GM12875 (cell line): ENCODE data around the gene MTIF3.

Experiments
- H3K4me3 ChIP-seq: one replicate; pipeline ENCODE4 v1.5.1; 2011; ENCODE audit warnings: low read depth, low read length, control low read depth
- TF ChIP-seq, protein P1 (sequence below): IDR thresholded peaks from 2 replicates; pipeline ENCODE4 v1.5.1; 2011; ENCODE audit warnings: low read depth, mild to moderate bottlenecking, control low read depth, inconsistent platforms, low read length, moderate library complexity, borderline replicate concordance; ENCODE audit not compliant: insufficient read depth

The MTIF3 gene

DNA sequence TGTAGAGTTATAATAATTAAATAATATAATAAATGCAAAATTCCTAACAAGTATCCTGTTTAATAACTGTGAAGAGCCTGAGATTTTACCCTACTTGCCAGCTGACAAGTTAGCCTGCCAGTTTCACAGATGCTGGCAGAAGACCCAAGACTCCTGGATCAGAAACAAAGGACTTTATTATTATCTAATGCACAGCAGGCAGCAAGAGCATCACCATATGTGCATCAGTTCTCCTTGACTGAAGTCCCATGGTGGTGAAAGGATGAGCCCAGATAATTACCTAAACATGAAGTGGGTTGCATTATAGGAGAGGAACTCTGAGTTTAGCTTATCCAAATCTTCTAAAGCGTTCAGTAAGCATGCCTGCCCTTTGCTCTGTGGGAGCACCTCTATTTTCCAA is 39.1 kb upstream of the MTIF3 start:
- H3K4me3 ChIP-seq: no peak overlapping the region

DNA sequence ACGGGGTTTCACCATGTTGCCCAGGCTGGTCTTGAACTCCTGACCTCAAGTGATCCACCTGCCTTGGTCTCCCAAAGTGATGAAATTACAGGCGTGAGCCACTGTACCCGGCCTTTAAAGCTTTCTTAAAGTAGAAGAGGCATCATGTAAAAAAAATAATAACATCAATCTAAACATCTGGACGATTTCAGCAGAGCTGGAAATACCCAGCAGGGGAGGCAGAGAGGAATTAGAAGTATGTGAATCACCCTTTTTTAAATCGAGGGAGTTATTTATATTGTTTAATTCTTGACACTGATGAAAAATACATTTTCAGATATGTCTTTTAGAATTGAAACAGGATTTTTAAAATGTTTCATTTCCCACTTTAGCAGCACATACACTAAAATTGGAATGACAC is 37.4 kb upstream of the MTIF3 start:
- TF ChIP-seq, protein P1, sequence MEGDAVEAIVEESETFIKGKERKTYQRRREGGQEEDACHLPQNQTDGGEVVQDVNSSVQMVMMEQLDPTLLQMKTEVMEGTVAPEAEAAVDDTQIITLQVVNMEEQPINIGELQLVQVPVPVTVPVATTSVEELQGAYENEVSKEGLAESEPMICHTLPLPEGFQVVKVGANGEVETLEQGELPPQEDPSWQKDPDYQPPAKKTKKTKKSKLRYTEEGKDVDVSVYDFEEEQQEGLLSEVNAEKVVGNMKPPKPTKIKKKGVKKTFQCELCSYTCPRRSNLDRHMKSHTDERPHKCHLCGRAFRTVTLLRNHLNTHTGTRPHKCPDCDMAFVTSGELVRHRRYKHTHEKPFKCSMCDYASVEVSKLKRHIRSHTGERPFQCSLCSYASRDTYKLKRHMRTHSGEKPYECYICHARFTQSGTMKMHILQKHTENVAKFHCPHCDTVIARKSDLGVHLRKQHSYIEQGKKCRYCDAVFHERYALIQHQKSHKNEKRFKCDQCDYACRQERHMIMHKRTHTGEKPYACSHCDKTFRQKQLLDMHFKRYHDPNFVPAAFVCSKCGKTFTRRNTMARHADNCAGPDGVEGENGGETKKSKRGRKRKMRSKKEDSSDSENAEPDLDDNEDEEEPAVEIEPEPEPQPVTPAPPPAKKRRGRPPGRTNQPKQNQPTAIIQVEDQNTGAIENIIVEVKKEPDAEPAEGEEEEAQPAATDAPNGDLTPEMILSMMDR: no peak
- H3K4me3 ChIP-seq: no peak overlapping the region

More for the DNA sequence above, 39.1 kb upstream of the MTIF3 start:
- TF ChIP-seq, protein P1: no peak

DNA sequence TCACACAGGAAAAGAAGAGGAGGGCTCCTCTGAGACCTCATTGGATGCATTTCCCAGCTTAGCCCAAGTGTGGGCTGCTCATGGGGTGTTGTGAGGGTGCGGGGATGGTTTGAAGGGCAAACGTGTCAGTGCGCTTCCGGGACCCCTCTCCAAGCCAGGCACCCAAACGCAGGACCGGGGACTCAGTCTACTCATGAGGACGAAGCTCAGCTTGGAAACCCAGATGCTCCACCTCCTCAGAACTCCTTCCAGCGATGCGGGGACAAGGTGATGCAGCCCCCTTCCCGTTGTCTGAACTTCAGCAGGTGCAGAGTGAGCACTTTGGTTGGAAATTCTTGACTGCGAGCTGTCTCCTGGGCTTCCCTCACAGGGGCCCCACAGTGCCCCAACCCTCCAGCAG is 33.1 kb upstream of the MTIF3 start:
- TF ChIP-seq, protein P1: no peak
- no peak overlapping the region for H3K4me3 ChIP-seq

DNA sequence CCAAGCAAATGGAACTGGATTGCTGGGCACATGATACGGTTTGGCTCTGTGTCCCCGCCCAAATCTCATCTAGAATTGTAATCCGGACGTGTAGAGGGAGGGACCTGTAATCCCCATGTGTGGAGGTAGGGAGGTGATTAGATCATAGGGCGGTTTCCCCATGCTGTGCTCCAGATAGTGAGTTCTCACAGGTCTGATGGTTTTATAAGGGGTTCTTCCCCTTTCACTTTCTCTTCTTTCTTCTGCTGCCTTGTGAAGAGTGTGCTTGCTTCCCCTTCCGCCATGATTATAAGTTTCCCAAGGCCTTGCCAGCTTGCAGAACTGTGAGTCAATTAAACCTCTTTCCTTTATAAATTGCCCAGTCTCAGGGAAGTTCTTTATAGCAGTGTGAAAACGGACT is 32.6 kb upstream of the MTIF3 start:
- H3K4me3 ChIP-seq: no peak overlapping the region
- TF ChIP-seq, protein P1: no peak

DNA sequence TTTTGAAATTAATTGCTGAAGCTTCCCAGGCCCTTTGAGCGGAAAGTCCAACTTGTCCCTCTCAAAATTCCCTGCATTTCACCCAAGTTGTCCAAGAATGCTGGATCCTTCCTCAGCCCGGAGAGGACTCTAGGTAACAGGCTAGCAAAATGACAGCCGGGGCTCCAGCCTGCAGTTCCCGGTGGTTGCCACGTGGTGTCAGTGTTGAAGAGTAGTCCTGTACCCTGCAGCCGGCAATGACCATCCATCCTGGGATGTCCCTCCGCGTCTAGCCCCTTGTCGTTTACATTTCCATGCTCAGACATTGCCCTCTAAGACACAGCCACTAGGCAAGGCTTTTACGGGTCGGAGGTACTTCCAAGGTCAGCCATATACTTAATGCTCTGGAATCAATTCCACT is 31.4 kb upstream of the MTIF3 start:
- TF ChIP-seq, protein P1: peak; percentile 49; the same call in 1 of the 2 replicates
- H3K4me3 ChIP-seq: no peak overlapping the region

DNA sequence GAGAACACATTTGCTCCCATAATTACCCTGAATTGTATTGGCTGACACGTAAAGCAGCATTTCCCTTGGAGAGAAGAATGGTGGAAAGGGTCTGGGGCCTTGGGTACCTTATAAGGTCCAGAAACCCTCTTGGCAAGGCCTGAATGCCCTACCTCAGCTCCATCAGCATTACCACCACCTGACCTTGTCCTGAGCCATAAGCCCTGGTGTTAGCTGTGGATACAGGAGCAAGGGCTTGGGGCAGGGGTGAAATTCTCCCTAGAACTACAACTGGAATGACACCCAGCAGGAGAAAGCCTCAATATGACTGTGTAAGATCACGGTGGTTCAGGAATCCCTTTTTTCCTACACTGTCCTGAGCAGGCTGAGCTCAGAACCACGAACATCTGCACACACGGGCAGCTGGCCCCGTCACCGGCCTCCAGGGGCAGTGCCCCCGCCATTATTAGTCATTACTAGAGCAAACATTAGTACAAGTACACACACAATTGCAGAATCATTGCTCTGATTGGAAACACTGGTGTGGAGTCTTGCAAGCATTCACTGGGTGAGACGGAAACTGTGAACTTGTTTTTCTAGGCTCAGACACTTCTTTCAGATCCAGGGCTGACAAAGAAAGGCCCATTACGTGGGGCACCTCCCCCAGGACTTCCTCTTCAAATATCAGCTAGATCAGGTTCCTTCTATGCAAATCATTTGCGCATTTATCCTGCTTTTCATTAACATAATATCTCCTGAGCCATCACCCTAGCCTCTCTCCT is 26.8 kb upstream of the MTIF3 start:
- TF ChIP-seq, protein P1: 0 out of 2 replicates have a peak, but pooled peaks have one; percentile 6
- H3K4me3 ChIP-seq: no peak overlapping the region

DNA sequence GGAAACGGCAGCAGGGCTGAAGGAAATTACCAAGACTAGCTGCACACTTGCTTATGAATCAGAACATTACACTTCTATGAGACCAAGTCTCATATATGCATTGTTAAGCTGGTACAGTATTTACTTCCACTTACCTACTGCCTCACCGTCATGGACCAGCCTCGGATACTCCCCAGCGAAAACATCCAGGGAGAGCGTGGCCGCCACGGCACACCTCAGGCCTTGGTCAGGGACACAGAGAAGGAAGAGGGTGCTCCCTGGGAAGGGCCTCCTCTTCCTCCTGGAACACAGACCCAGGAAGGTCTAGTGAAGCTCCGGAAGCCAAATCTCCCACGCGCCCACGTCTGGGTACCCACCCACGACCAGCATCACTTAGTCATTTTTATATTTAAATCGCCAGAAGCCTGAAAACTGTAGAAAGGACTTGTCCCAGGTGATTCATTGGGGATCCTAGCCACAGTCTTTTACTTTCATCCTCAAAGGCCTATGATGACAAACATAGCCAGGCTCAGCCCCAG is 24.4 kb upstream of the MTIF3 start:
- no peak overlapping the region for H3K4me3 ChIP-seq
- TF ChIP-seq, protein P1: no peak
